ENCODE results near the gene HOXA5. TPM values are rescaled to one million over a fixed set of nuclear protein-coding genes. Genes with fewer than 3 reads are reported as not detected.

HOXA5 gene
- total and polyA plus RNA-seq, 10 of the 15 experiments (the other 5 are each of a cell fraction or from before 2014, with no cell fraction given), result 0.05 to 0.13 TPM; not detected in 8

DNA sequence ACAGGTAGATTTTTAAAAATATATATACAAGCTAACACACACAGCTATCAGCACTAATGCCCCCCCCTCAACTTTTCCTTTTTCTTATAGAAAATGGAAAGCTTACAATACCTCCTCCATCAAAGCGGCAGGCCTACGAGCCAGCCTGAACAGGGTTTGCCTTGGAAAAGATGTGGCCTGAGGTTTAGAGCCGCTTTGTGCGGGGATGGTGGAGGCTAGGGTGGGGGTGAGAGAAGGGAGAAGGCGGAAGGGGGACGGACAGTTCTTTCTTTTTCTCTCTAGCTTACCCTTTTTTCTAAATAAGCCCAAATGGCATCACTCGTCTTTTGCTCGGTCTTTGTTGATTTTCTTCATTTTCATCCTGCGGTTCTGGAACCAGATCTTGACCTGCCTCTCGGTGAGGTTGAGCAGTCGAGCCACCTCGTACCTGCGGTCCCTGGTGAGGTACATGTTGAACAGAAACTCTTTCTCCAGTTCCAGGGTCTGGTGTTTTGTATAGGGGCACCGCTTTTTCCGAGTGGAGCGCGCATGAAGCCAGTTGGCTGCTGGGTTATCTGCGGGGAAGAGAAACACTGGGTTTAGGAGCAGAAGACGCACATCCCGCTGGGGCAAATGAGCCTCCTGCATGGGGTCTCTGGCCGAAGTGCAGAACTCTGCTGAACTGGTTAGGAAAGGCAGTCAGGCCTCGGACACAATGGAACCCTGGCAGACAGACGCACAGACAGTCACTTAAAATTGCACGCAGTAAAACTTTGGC, 20.0 kb upstream of the HOXA5 start:
- H3K4me2 ChIP-seq (ENCODE audit: control insufficient read depth, insufficient read depth), result no peak overlapping the region
- H3K79me2 ChIP-seq (ENCODE audit: control insufficient read depth, insufficient read depth, low read length), result no peaks in the 10 kb centered on the region

More for the DNA sequence above, 20.0 kb upstream of the HOXA5 start:
- Histone ChIP-seq H3K4me1 (ENCODE audit: control insufficient read depth, insufficient read depth, low read length) (no peaks in the 10 kb centered on the region), H4K20me1 (ENCODE audit: control insufficient read depth, insufficient read depth) (no peaks in the 10 kb centered on the region), H3K4me3 (no peak overlapping the region), H2AFZ (ENCODE audit: control insufficient read depth, low read depth, low read length) (no peak overlapping the region), H3K27ac (ENCODE audit: control insufficient read depth, insufficient read depth) (no peak overlapping the region), H3K9me3 (replicated peaks; ENCODE audit: control insufficient read depth, insufficient read depth, low read length) (peaks cover 2% of the 10 kb centered on the region; the same call in 1 of the 3 replicates), H3K9ac (ENCODE audit: control insufficient read depth, insufficient read depth, low read length) (no peak overlapping the region), H3K36me3 (ENCODE audit: control insufficient read depth in 2 of 2, insufficient read depth in 2 of 2, low read length in 1 of 2) (no peaks in the 10 kb centered on the region), H3K27me3 (replicated peaks in 1 of 2; ENCODE audit: control insufficient read depth in 2 of 2, insufficient read depth in 2 of 2, low read length in 1 of 2) (peaks cover 18 to 43% of the 10 kb centered on the region in 2 experiments)
- 53% methylated on average over 23 of the region's 24 CpGs for WGBS (ENCODE audit: insufficient coverage, insufficient replicate concordance, low lambda C conversion rate, missing lambda C conversion rate)
- TF ChIP-seq RELA (IDR thresholded peaks at IDR 0.05; ENCODE audit: borderline replicate concordance, partially characterized antibody) (no peak), CHD4 (IDR thresholded peaks at IDR 0.05) (no peak), ZBED1 (IDR thresholded peaks at IDR 0.05; ENCODE audit: borderline replicate concordance) (no peak), NFYB (IDR thresholded peaks at IDR 0.05; ENCODE audit: insufficient read depth, low read depth, low read length) (no peak), ELK1 (IDR thresholded peaks at IDR 0.05; ENCODE audit: low read depth, low read length) (no peak), SUPT20H (IDR thresholded peaks at IDR 0.05; ENCODE audit: borderline replicate concordance, control insufficient read depth, low read depth, low read length) (no peak), HDAC6 (IDR thresholded peaks at IDR 0.05; ENCODE audit: unreplicated experiment) (no peak), FOS (IDR thresholded peaks at IDR 0.05; ENCODE audit: borderline replicate concordance, extremely low read depth, insufficient read length) (no peak), POU2F2 (IDR thresholded peaks at IDR 0.05; ENCODE audit: borderline replicate concordance, low read depth, low read length) (no peak), SIX5 (IDR thresholded peaks at IDR 0.05; ENCODE audit: low read depth, low read length, severe bottlenecking) (no peak), NFYA (IDR thresholded peaks at IDR 0.05; ENCODE audit: borderline replicate concordance, low read depth, low read length) (no peak), YBX1 (IDR thresholded peaks at IDR 0.05) (no peak)
- TF ChIP-seq, protein P1, sequence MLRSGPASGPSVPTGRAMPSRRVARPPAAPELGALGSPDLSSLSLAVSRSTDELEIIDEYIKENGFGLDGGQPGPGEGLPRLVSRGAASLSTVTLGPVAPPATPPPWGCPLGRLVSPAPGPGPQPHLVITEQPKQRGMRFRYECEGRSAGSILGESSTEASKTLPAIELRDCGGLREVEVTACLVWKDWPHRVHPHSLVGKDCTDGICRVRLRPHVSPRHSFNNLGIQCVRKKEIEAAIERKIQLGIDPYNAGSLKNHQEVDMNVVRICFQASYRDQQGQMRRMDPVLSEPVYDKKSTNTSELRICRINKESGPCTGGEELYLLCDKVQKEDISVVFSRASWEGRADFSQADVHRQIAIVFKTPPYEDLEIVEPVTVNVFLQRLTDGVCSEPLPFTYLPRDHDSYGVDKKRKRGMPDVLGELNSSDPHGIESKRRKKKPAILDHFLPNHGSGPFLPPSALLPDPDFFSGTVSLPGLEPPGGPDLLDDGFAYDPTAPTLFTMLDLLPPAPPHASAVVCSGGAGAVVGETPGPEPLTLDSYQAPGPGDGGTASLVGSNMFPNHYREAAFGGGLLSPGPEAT (IDR thresholded peaks at IDR 0.05; ENCODE audit: low read depth), result no peak
- ChIA-PET RAD21 (ENCODE audit: unreplicated experiment) (interaction anchor here (0.8 to 3.8 kb wide), 7 partner anchors 304 to 798 kb away, joined by 3 to 46 read pairs (median 3); no protein-coding TSS in a partner anchor), POLR2A (no interaction called here), CTCF (interaction anchor here (0.9 to 4.6 kb wide), 6 partner anchors 13 to 794 kb away, joined by 3 to 100 read pairs (median 40); partner anchors contain the start of gene HOXA3), SMC1A (ENCODE audit: uncharacterized antibody, unreplicated experiment) (interaction anchor here (0.8 to 1.4 kb wide), 3 partner anchors 13 to 794 kb away, joined by 3 to 5 read pairs (median 5); no protein-coding TSS in a partner anchor)
- BruUV-seq (replicated peaks), result no TSS peak
- intact Hi-C loops (cut with micrococcal nuclease; ENCODE audit: unreplicated experiment), result loop anchor here (5.0 kb wide), 2 partner anchors 306 to 1271 kb away; no protein-coding TSS in a partner anchor
- in situ Hi-C loops (cut with MboI), result loop anchor here (25.0 kb wide), 1 partner anchor 1076 kb away; no protein-coding TSS in a partner anchor
- ATAC-seq (no peak), FAIRE-seq (no peak), DNase-seq (ENCODE audit: low read depth, low spot score) (no peak)
